Breast epithelium (tissue), 4 donors: ENCODE data around the gene C7orf57. TPM values are rescaled to one million over a fixed set of nuclear protein-coding genes. Genes with fewer than 3 reads are reported as not detected.
A peak's percentile ranks its signal among the peaks of the same experiment; 100 is the strongest.

Source experiments
- DNase-seq, 2 donors: peaks; one replicate each; pipeline ENCODE4 v3.0.0-alpha.2; 2019; ENCODE audit warnings: low spot score in 2 of 2
- H3K27ac ChIP-seq, 2 donors: fragments of 200-600 bp; sonication (generic) in 1 of 2; one replicate each; pipeline ENCODE4 v1.5.1; 2016 to 2019; ENCODE audit warnings: mild to moderate bottlenecking in 1 of 2
- H3K27me3 ChIP-seq, 2 donors: fragments of 200-600 bp; sonication (generic) in 1 of 2; one replicate each; pipeline versions ENCODE4 v1.5.1 to v1.6.0; 2017 to 2019; ENCODE audit warnings: control low read depth in 1 of 2, mild to moderate bottlenecking in 1 of 2
- H3K36me3 ChIP-seq: fragments of 200-600 bp; one replicate; pipeline ENCODE4 v1.5.1; 2019
- H3K4me1 ChIP-seq, 2 donors: fragments of 200-600 bp; sonication (generic); one replicate each; pipeline ENCODE4 v1.5.1; 2016 to 2019; ENCODE audit warnings: control low read depth in 1 of 2
- H3K4me3 ChIP-seq, 3 donors: fragments of 200-600 bp; sonication (generic); 1 replicate in 2 of 3; 2 replicates in 1 of 3; pipeline ENCODE4 v1.5.1; 2016 to 2019; ENCODE audit warnings: mild to moderate bottlenecking in 3 of 3, moderate library complexity in 2 of 3
- H3K9me3 ChIP-seq, 2 donors: fragments of 200-600 bp; sonication (generic) in 1 of 2; one replicate each; pipeline ENCODE4 v1.5.1; 2016 to 2019; ENCODE audit warnings: control low read depth in 1 of 2
- CTCF ChIP-seq, 3 donors: fragments of 450-650 bp; IDR thresholded peaks; one replicate each; pipeline ENCODE4 v1.5.1; 2016 to 2017; ENCODE audit warnings: antibody characterized with exemption in 3 of 3, mild to moderate bottlenecking in 3 of 3, moderate library complexity in 3 of 3
- POLR2A ChIP-seq: fragments of 450-650 bp; IDR thresholded peaks from one replicate; pipeline ENCODE4 v1.6.1; 2016; ENCODE audit warnings: antibody characterized with exemption, mild to moderate bottlenecking, moderate library complexity
- POLR2AphosphoS5 ChIP-seq, 3 donors: sonication (generic); formaldehyde crosslinking; IDR thresholded peaks; one replicate each; pipeline ENCODE4 v1.6.1; 2017; ENCODE audit warnings: antibody characterized with exemption in 3 of 3
- intact Hi-C: fragments of 100-400 bp; cut with DNase I; formaldehyde crosslinking; loops from one replicate; pipeline ENCODE4 v1.15.1; 2023; ENCODE audit warnings: low total_unique reads
- total RNA-seq, 3 donors: library from RNA; depleted of rRNA; stranded (reverse); fragments of >200 nt; gene quantifications; one replicate each; pipeline ENCODE4 v1.1.0, GENCODE V29; 2016

C7orf57 gene
- total RNA-seq, 3 donors from 2014 or later: not detected

DNA sequence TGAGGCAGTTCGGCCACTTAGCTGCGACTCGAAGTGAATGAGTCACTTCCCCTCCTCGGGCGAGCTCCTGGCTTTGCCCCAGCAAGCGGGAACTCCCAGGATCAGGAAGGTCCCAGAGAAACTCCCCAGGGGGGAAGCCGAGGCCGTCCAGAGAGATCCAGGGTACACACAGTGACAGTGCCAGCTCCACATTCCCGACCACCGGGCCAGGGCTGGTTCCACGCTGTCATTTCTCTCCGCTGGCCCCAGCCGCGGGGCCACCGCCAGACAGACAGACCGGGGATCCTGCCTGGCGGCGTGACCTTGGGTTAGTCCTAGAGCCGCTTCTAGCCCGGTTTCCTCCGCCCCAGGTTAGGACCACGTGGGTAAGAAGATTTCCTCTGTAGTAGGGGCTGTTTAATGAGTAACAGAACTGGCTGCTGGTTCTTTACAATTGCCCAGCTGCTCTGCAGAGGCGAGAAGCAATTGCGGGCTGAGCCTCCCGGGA lies 53.3 kb downstream of the C7orf57 start:
- Histone ChIP-seq H3K36me3 (no peaks in the 10 kb centered on the region), H3K4me3 (peak overlapping the region; percentile 80 to 87 (median 84)), H3K27me3 (no peaks in the 10 kb centered on the region), H3K4me1 (no peaks in the 10 kb centered on the region), H3K9me3 (no peaks in the 10 kb centered on the region), H3K27ac (peak overlapping the region; percentile 90 to 94)
- peak; percentile 66 to 70 for DNase-seq
- intact Hi-C loops: no loop called here
- TF ChIP-seq CTCF (IDR thresholded peaks at IDR 0.05) (no peak), POLR2AphosphoS5 (IDR thresholded peaks at IDR 0.05) (peak; percentile 31 to 84 (median 37))

DNA sequence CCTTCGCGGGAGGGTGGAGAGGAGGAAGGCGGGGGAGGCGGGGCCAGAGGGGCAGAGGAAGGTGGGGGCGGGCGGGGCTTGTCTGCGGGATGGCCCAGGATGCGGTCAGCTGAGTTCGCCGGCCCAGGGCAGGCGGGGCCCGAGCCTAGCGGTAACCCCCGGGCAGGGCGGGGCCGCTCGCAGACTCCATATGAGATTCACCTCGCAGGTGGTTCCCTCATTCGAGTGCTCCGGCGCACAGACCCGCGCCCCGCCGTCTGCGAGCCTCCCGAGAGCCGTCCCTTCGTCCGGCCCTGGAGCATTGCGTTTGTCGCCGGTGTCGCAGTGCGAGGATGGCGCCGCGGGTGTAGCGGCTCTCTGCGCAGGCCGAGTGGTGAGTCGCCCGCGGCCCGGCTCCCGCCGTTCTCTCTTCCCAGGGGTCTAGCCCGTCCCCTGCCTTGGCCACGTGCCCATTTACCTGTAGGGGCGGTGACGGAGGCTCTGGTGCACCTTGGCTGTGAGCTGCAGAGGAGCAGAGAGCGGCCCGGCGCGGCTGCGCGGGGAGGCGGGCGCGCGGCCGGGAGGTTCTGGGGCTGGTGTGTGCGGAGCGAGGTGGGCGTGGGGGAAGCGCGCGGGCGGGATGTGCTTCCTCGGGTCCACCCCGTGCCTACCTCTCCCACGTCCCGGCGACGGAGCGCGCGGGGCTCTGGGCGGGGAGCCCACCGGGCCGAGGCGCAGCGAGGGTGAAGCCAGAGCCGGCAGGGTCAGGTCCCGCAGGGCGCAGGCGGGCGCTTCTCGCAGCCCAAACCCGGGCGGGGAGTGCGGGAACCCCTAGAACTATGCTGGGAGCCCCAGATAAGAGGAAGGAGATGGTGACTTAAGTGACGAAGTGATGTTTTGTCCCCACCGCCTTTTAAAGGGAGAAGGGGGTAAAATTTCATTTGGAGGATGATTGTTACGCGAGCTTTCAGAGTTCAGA lies 54.0 kb downstream of the C7orf57 start, which contains the start of gene UPP1:
Gene UPP1 (plus strand): TSS at position 220 of the 958 bp plus-strand sequence. CDS start 5,519 bp downstream, outside the sequence.
- Histone ChIP-seq H3K27me3 (no peaks in the 10 kb centered on the region), H3K27ac (peak within 1 kb of the TSS; percentile 90 to 94), H3K4me3 (peak within 1 kb of the TSS; percentile 80 to 87 (median 84)), H3K36me3 (no peaks in the 10 kb centered on the region), H3K9me3 (no peaks in the 10 kb centered on the region), H3K4me1 (no peaks in the 10 kb centered on the region)
- intact Hi-C loops: no loop called here
- TF ChIP-seq CTCF (IDR thresholded peaks at IDR 0.05) (no peak), POLR2A (no peak), POLR2AphosphoS5 (IDR thresholded peaks at IDR 0.05) (no peak)
- DNase-seq: peak; percentile 75 to 84

- no peak for DNase-seq
- peak overlapping the region; percentile 80 to 87 (median 84) for H3K4me3 ChIP-seq
- no peaks in the 10 kb centered on the region for H3K27me3 ChIP-seq
- intact Hi-C loops: no loop called here
- peak in 1 of 3 donors; percentile 45 for TF ChIP-seq POLR2AphosphoS5 (IDR thresholded peaks at IDR 0.05)
- no peak for TF ChIP-seq POLR2A
- TF ChIP-seq CTCF (IDR thresholded peaks at IDR 0.05): no peak
- peak overlapping the region in 1 of 2 donors; percentile 94 for H3K27ac ChIP-seq
- H3K36me3 ChIP-seq: no peaks in the 10 kb centered on the region
- H3K9me3 ChIP-seq: no peaks in the 10 kb centered on the region
- H3K4me1 ChIP-seq: no peaks in the 10 kb centered on the region
These were observed 54.9 kb downstream of the C7orf57 start for GRCh38 chr7:48090095-48090805.

- Histone ChIP-seq H3K4me3 (no peak overlapping the region), H3K36me3 (no peaks in the 10 kb centered on the region), H3K4me1 (no peaks in the 10 kb centered on the region), H3K27me3 (no peaks in the 10 kb centered on the region), H3K9me3 (no peaks in the 10 kb centered on the region), H3K27ac (peak overlapping the region in 1 of 2 donors; percentile 53)
- intact Hi-C loops: no loop called here
- TF ChIP-seq POLR2AphosphoS5 (IDR thresholded peaks at IDR 0.05) (no peak), POLR2A (no peak), CTCF (IDR thresholded peaks at IDR 0.05) (no peak)
- DNase-seq: no peak
These were observed 56.4 kb downstream of the C7orf57 start for GRCh38 chr7:48091506-48092433.
